Epidermal melanocyte (primary cell): ENCODE measurements around the gene HSD17B13.
"Not testable (repeated sequence)": the region's sequence is repeated elsewhere in the genome, so short reads cannot be mapped to it uniquely, and the experiment has no call there.

Source experiments
- DNase-seq: peaks from one replicate; pipeline ENCODE4 v3.0.0; 2011; ENCODE audit warnings: low spot score; ENCODE audit not compliant: insufficient read length

The HSD17B13 gene

GRCh38 chr4:87322754-87323153, at the start of gene HSD17B13:
TSS of gene HSD17B13 (minus strand) at chr4:87322882. CDS start at chr4:87322841, 41 bp downstream.
- DNase-seq = no peak

DNA sequence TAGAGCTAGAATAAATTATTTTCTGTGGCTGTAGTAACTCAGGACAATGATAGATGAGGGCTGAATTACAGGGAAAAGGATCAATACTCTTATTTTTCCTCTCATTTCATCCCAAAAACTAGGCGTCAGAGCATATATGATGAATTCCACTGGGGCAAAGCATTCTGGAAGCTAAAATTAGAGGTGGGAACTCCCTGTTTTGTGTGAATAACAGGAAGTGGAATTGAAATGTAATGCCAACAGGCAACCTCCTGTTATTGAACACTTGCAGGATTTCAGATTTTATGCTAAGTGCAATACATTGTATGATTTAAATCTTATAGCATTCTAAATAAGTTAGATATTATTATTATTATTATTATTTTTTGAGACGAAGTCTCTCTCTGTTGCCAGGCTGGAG, 47.4 kb upstream of the HSD17B13 start:
- DNase-seq = no peak

DNA sequence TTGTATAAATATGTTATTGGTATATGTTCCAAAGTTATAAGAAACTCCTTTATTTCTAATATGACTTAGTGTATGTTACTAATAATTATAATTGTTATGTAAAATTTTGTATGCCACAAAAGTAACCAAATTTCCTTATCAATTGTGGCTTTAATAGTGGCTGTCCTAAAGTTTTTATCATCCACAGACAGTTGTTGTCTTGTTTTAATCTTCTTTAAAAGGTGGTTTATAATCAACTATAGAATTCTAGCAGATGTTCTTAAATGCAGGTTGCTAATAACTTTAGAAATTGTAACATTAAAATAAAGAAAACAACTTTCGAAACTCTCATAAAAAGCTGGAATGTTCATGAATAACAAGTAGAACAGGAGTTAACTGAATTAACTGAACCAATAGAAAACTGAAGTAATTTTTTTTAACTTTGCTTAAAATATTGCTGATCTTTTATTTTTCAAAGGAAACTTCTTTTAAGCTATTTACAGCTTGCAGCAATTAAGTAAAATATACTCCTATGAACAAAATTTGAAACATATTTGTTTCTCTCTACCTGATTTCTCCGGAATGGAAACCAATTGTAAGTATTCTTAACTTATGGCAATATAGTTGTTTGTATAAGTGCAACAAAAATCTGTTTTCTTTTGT, 44.0 kb upstream of the HSD17B13 start:
- DNase-seq = no peak

- DNase-seq = no peak
Observed at GRCh38 chr4:87365348-87365747, 42.7 kb upstream of the HSD17B13 start.

GRCh38 chr4:87363552-87363951, 40.9 kb upstream of the HSD17B13 start:
- no peak for DNase-seq

DNA sequence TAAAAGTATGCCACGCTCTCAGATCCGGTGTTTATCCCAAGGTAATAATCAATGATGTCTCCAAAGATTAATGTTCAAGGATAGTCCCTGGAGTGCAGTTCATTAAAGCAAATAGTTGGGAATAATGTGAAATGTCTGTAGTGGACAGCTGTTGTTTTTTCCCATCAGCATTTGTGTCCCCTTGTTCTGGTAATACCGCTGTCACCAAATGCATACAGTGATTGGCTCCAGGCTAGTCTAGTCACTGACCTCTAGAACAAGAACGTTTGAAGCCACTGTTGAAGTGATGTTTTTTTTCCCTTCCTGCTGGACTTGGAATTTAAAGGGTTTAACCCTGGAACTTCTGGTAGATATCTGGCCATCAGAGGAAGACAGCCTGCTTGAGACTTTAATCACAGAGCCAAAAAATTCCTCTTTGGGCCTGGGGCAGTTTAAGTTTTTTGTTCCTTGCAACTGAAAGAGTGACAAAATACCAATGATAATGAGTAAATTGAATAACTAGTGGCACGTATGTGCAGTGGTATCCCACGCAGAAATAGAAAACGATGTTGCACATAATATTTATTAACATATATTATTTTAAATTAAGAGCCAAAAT, 37.8 kb upstream of the HSD17B13 start:
- no peak for DNase-seq

DNA sequence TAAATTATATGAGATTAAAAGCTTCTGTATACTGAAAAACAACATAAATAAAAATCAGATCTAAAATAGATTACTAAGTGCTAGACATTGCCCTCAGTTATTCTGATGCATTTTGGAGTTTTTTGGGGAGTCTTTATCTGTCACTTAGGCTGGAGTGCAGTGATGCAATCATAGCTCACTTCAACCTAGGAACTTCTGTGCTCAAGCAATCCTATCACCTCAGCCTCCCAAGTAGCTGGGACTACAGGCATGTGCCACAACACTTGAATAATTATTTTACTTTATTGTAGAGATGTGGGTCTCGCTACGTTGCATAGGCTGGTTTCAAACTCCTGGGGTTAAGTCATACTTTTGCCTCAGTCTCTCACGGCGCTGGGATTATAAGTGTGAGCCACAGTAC, 36.6 kb upstream of the HSD17B13 start:
- DNase-seq = no peak

- DNase-seq = no peak
Observed at GRCh38 chr4:87356832-87357526, 34.3 kb upstream of the HSD17B13 start.

DNA sequence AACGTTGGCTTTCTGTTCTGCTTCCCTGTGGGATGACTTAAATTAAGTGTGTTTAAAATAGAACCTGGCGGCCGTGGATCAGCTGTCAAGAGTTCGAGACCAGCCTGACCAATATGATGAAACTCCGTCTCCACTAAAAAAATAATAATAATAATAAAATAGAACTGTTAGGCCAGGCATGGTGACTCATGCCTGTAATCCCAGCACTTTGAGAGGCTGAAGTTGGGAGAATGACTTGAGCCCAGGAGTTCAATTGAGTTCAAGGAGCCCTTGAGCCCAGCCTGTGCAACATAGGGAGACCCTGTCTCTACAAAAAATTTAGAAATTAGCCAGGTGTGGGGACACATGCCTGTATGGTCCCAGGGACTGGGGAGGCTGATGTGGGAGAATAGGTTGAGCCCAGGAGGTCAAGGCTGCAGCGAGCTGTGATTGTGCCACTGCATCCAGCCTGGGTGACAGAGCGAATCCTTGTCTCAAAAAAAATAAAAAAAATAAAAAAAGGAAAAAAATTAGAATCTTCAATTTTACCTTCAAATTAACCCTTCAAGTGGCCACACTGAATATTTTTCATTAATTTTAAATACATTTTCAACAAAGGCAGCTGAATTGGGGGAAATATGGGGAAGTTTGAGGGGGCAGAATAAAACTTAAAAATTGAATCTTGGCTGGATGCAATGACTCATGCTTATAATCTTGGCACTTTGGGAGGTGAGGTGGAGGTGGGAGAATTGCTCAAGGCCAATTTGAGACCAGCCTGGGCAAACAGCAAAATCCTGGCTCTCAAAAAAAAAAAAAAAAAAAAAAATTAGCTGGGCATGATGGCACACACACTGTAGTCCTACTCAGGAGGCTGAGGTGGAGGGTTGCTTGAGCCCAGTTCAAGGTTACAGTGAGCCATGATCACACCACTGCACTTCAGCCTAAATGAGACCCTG, 31.8 kb upstream of the HSD17B13 start:
- no peak for DNase-seq

DNA sequence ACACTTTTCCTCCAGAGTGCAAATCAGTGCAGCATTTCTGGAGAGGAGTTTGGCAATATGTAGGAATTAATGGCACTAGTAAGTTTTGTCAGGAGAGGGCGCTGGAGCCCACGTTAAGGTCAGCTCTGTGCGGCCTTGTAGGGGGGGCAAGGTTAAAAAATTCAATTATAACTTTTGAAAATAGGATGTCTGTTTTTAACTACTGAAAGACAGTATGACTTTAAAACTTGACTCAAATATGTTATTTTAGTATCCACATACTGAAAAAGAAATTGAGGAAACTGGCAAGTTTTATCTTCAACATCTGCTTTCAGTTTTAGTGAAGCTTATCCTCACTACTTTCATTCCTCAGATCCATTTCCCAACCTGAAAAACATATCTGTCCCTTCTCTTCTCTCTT, 30.9 kb upstream of the HSD17B13 start:
- peak; percentile 19 for DNase-seq

DNA sequence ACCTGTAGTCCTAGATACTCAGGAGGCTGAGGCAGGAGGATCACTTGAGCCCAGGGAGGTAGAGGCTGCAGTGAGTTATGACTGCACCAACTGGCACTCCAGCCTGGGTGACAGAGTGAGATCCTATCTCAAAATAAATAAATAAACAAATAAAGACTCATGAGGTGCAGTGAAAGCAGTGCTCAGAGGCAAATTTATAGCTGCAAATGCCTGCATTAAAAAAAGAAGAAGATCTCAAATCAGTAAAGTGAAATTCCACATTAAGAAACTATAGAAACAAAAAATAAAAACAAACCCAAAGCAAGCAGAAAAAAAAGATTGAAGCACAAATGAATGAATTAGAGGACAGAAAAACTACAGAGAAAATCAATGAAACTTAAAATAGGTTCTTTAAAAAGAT, 22.5 kb upstream of the HSD17B13 start:
- DNase-seq = no peak

DNA sequence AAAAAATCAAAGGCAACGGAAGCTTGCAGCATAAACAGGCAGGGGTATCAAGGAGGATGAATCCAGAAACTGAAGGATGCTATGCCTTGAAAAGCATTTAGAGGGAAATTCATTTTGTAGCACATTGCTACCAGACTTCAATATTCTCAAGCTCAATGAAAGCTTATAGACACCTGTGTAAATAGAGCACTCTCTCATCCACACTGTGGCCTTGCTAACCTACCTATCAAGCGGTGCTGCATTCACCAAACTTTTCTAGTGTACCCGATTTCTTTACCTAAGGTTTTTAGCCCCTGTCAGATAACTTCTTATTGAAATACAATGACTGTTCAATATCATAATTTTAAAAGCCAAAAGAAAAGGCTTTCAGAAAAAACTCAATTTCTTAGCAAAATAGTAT, 20.2 kb upstream of the HSD17B13 start:
- no peak for DNase-seq

DNA sequence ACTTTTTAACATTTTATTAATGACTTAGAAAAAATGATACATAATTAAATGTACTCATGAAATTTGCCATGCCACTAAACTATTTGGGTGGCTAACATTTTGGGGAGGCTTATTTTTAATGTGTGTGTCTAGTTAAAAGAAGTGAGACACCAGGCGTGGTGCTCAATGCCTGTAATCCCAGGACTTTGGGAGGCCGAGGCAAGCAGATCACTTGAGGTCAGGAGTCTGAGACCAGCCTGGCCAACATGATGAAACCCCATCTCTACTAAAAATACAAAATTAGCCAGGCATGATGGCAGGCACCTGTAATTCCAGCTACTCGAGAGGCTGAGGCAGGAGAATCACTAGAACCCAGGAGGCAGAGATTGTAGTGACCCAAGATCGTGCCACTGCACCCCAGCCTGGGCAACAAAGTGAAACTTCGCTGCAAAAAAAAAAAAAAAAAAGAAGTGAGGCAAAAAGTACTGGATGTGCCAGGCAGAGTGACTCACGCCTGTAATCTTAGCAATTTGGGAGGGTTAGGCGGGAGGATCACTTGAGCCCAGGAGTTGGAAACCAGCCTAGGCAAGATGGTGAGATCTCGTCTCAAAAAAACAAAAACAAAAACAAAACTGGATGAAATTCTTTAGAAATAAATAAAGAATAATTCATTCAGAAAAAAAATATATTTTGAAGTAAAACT, 19.4 kb upstream of the HSD17B13 start:
- DNase-seq = not testable (repeated sequence)

- no peak for DNase-seq
Observed at GRCh38 chr4:87339440-87339839, 16.8 kb upstream of the HSD17B13 start.

DNA sequence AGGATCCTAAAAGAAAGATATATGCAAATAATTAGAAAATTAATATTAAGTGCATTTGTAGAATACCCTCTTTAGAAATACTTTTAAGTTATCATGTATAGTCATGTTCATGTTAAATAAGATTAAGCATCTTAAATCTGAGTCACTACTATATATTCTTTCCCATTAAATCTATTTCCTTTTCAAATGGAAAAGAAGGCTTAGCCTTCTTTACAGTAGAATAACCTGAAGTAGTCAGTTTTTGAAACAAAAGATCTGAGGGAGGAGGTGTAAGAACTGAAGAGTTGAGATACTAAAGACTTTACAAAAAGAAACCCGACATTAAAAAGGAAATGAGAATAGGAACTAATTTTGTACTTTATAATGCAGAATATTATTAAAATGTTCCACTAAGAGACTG, 14.7 kb upstream of the HSD17B13 start:
- DNase-seq = no peak

DNA sequence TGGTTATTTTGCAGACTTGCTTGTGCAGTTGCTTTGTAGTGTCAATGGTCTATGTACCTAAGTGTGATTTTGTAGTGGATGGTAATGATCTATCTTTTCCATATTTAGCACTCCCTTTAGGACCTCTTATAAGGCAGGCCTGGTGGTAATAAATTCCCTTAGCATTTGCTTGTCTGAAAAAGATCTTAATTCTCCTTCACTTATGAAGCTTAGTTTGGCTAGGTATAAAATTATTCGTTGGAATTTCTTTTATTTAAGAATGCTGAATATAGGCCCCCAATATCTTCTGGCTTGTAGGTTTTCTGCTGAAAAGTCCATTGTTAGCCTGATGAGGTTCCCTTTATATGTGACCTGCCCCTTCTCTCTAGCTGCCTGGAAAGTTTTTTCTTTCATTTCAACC, 10.6 kb upstream of the HSD17B13 start:
- DNase-seq = no peak

- DNase-seq = no peak
Observed at GRCh38 chr4:87330761-87331160, 8.1 kb upstream of the HSD17B13 start.

- no peak for DNase-seq
Observed at GRCh38 chr4:87327136-87327535, 4.5 kb upstream of the HSD17B13 start.

DNA sequence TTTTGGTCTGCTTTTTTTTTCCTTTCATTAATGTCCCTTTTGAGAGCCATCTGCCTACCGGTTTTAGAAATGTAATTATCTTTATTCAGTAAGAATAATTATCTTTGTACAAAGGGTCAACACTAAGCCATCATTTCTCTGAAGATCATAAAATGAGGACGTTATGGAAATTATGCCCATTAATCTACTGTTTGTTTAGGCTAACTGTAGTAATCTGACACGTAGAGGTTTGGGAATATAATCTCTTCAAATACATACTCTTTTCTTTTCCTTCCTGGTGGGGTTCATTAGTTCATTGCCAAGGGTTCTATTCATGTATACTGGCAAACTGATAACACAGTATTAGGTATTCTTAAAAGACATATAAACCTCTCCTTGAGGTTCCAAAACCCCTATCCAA, 3.8 kb upstream of the HSD17B13 start:
- no peak for DNase-seq

- DNase-seq = no peak
Observed at GRCh38 chr4:87321888-87322287, 794 bp downstream of the HSD17B13 start.

DNA sequence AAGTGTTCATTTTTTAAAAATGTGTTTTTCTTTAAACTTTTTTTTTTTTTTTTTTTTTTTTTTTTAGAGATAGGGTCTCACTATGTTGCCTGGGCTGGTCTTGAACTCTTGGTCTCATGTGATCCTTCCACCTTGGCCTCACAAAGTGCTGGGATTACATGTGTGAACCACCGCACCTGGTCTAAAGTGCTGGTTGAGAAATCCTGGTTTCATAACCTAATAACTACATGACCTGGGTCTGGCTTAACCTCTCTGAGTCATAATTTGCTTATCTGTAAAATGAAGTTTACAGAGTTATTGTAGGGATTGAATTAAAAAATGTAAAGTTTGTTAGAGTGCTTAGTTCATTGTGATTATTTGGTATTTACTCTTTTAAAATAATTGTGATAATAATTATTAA, 5.2 kb downstream of the HSD17B13 start:
- DNase-seq = no peak
